K562 (cell line): Measurements from ENCODE around the gene UBE2I. TPM values are rescaled to one million over a fixed set of nuclear protein-coding genes. Genes with fewer than 3 reads are reported as not detected.

Experiments used
- DMBX1 ChIP-seq: fragments of 250-450 bp; sonication (Bioruptor Pico); IDR thresholded peaks from 2 replicates; pipeline ENCODE4 v1.8.0; 2022; ENCODE audit warnings: inconsistent platforms, mild to moderate bottlenecking, moderate library complexity, borderline replicate concordance
- DPF2 ChIP-seq: fragments of 450-650 bp; IDR thresholded peaks from 2 replicates; pipeline ENCODE4 v1.6.1; 2016
- EWSR1 ChIP-seq: fragments of 450-650 bp; IDR thresholded peaks from 2 replicates; pipeline ENCODE4 v1.6.1; 2018; ENCODE audit warnings: borderline replicate concordance, mild to moderate bottlenecking, low read depth, moderate library complexity; ENCODE audit not compliant: partially characterized antibody
- HDAC3 ChIP-seq: fragments of 450-650 bp; IDR thresholded peaks from 2 replicates; pipeline ENCODE4 v1.6.1; 2018; ENCODE audit warnings: borderline replicate concordance, mild to moderate bottlenecking, moderate library complexity; ENCODE audit not compliant: partially characterized antibody
- HMG20A ChIP-seq: fragments of 450-650 bp; formaldehyde crosslinking; conservative IDR thresholded peaks from 2 replicates; pipeline ENCODE4 v1.4.0; 2020; ENCODE audit warnings: mild to moderate bottlenecking, mixed read lengths
- IFI16 ChIP-seq: fragments of 250-450 bp; sonication (Bioruptor Pico); IDR thresholded peaks from 2 replicates; pipeline ENCODE4 v2.1.2; 2022; ENCODE audit warnings: mild to moderate bottlenecking, inconsistent platforms
- MTA1 ChIP-seq: fragments of 450-650 bp; IDR thresholded peaks from 2 replicates; pipeline ENCODE4 v1.6.1; 2017; ENCODE audit warnings: borderline replicate concordance
- NKRF ChIP-seq: fragments of 450-650 bp; IDR thresholded peaks from 2 replicates; pipeline ENCODE4 v1.6.1; 2016; ENCODE audit warnings: borderline replicate concordance
- PCBP1 ChIP-seq: fragments of 200-400 bp; formaldehyde crosslinking; IDR thresholded peaks from 2 replicates; pipeline ENCODE4 v1.6.1; 2018; ENCODE audit warnings: mild to moderate bottlenecking, low read depth, low read length; ENCODE audit not compliant: poor library complexity, severe bottlenecking
- SMC3 ChIP-seq: conservative IDR thresholded peaks from 2 replicates; pipeline ENCODE4 v1.6.1; 2011; ENCODE audit warnings: low read depth, low read length, improper control_type of control experiment; ENCODE audit not compliant: insufficient read depth
- TBP ChIP-seq: optimal IDR thresholded peaks from 2 replicates; pipeline ENCODE3; 2011; ENCODE audit warnings: low read depth, low read length, improper control_type of control experiment
- TCF15 ChIP-seq: fragments of 250-450 bp; sonication (Bioruptor Pico); IDR thresholded peaks from 2 replicates; pipeline ENCODE4 v1.8.0; 2022; ENCODE audit warnings: moderate library complexity, mild to moderate bottlenecking, inconsistent platforms
- WHSC1 ChIP-seq: IDR thresholded peaks from one replicate; pipeline ENCODE4 v1.6.1; 2012; ENCODE audit warnings: low read length, control low read depth, inconsistent platforms
- ZBTB8A ChIP-seq: fragments of 450-650 bp; IDR thresholded peaks from 2 replicates; pipeline ENCODE4 v1.6.1; 2018; ENCODE audit warnings: mild to moderate bottlenecking, moderate library complexity; ENCODE audit not compliant: partially characterized antibody
- ZNF24 ChIP-seq: fragments of 450-650 bp; IDR thresholded peaks from 2 replicates; pipeline ENCODE4 v1.6.1; 2016
- polyA plus RNA-seq, 8 experiments: library from polyadenylated mRNA; depleted of rRNA in 4 of 8; stranded (reverse) in 5 of 8; unstranded in 3 of 8; fragments of >200 nt; fragmentation: Nextera tagmentation in 2 of 8; fragmentation: Illumina TruSeq in 1 of 8; extraction: Ambion mirVana in 2 of 8; extraction: Trizol in 1 of 8; gene quantifications; 2 replicates each; pipeline versions ENCODE4 v1.2.1 to v1.2.3, GENCODE V29; 2011 to 2014; ENCODE audit warnings: inconsistent platforms in 1 of 8, missing spikeins in 1 of 8
- total RNA-seq, 7 experiments: library from RNA; depleted of rRNA in 6 of 7; stranded (reverse); fragments of >200 nt in 6 of 7; fragmentation: Illumina TruSeq in 2 of 7; extraction: Trizol in 2 of 7; gene quantifications; 2 replicates each; pipeline versions ENCODE4 v1.2.1 to v1.2.3, GENCODE V29; 2011 to 2021; ENCODE audit warnings: low replicate concordance in 1 of 7
- TF ChIP-seq, protein P1 (sequence below): sonication (generic); formaldehyde crosslinking; IDR thresholded peaks from 2 replicates; pipeline ENCODE4 v1.9.0; 2022; ENCODE audit warnings: mild to moderate bottlenecking, missing genetic modification reagents
- TF ChIP-seq, protein P2 (sequence below): sonication (generic); formaldehyde crosslinking; IDR thresholded peaks from 2 replicates; pipeline ENCODE4 v1.8.1; 2023; ENCODE audit warnings: mild to moderate bottlenecking, missing genetic modification reagents, moderate library complexity

The UBE2I gene
- total and polyA plus RNA-seq, 9 of the 15 experiments (the other 6 are each of a cell fraction or from before 2014, with no cell fraction given): 36.6 to 254 (median 104) TPM

DNA sequence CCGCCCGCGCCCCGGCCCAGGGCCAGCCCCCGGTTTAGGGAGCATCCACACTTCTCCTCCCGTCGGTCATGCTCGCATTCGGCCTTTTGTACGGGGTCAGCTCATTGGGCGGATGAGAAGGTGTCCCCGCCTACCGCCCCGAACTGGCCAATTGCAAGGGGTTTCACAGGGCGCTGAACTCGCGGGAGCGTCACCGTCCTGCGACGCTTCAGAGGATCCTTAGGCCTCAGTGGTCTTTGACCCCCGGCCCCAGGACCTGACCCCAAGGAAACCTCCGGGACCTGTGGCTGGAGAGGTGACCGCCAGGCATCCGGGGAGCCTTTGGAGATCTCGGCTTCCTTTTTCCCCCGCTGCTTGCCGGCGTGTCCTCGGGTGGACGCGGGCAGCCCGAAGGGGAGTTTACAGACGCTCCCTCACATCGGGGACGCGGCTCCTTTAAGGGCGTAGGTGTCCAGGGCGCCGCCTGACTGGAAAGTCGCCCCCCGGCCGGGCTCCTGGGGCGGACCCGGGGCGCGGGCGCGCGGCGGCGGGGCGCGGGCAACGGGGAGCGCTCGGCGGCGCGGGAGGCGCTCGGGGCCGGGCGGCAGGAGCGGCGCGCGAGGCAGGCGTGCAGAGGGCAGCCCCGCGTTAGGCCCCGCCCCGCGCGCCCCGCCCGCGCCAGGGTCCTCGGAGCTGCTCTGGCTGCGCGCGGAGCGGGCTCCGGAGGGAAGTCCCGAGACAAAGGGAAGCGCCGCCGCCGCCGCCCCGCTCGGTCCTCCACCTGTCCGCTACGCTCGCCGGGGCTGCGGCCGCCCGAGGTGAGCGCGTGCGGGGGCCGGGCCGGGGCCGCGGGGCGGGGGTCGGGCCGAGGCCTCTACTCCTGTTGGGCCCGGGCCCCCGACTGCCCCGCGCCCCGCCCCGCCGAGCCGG lies at the start of gene UBE2I (continued):
- TF ChIP-seq TCF15 (CRISPR knock-in tag) (no peak), WHSC1 (no peak), ZNF24 (peak; percentile 93), DMBX1 (CRISPR knock-in tag) (no peak), HMG20A (no peak), IFI16 (no peak), NKRF (peak; percentile 67; the same call in 1 of the 2 replicates), DPF2 (no peak), PCBP1 (peak; percentile 78), MTA1 (peak; percentile 96), EWSR1 (no peak), ZBTB8A (no peak), TBP (peak; percentile 33), HDAC3 (no peak), SMC3 (no peak)
- TF ChIP-seq, protein P1, sequence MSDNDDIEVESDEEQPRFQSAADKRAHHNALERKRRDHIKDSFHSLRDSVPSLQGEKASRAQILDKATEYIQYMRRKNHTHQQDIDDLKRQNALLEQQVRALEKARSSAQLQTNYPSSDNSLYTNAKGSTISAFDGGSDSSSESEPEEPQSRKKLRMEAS (CRISPR knock-in tag): no peak
- TF ChIP-seq, protein P2, sequence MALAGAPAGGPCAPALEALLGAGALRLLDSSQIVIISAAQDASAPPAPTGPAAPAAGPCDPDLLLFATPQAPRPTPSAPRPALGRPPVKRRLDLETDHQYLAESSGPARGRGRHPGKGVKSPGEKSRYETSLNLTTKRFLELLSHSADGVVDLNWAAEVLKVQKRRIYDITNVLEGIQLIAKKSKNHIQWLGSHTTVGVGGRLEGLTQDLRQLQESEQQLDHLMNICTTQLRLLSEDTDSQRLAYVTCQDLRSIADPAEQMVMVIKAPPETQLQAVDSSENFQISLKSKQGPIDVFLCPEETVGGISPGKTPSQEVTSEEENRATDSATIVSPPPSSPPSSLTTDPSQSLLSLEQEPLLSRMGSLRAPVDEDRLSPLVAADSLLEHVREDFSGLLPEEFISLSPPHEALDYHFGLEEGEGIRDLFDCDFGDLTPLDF (CRISPR knock-in tag): 0 out of 2 replicates have a peak, but pooled peaks have one; percentile 21
